ENCODE measurements around the gene GNAS.
"Not testable (repeated sequence)": the region's sequence is repeated elsewhere in the genome, so short reads cannot be mapped to it uniquely, and the experiment has no call there.

Gene GNAS

DNA sequence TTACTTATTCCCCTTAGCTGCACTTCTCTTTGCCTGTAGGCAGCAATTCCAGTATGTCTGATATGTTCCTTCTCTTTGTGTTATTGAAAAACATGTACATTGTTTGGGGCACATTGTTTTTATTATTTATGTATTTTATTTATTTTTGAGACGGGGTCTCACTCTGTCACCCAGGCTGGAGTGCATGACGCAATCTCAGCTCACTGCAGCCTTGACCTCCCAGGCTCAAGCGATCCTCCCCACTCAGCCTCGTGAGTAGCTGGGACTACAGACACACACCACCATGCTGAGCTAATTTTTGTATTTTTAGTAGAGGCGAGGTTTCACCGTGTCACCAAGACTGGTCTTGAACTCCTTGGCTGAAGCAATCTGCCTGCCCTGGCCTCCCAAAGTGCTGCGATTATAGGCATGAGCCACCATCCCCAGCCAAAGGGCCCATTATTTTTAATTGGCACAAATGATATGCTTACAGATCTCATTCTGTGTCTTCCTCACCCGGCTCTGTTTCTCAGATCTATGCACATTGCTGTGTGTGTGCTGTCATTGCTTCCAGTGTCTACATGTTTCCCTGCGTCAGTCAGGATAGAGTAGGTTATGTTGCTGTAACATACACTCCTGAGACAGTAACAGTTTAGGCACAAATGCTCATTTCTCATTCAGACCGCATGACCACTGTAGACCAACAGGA lies 74.4 kb downstream of the GNAS start:
- DNase-seq (ENCODE audit: low read depth in 2 of 2), result no peak

DNA sequence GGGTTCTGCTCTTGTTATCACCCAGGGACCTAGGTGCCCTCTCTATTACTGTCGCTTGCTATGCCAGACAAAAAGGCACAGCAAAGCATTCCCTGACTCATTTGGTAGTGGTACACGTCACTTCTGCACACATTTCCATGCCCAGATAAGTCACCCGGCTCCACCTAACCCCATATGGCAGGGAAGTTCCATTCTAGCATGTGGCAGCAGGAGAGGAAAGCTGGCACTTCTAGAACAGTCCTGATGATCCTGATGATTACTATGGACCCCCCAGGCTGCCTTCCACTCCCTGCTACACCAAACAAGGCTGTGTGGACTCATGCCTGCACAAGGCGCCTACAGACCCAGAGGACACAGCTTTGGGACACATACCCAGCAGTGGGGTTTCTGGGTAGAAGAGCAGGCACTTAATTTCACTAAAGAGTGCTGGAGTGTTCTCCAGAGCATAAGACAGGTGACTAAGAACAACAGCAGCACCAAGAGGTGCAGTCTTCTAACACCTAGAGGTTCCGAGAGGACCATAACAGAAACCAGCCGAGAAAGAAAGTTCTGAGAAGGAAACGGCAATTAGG lies 75.1 kb downstream of the GNAS start:
- no peak for DNase-seq (ENCODE audit: low read depth in 2 of 2)

DNA sequence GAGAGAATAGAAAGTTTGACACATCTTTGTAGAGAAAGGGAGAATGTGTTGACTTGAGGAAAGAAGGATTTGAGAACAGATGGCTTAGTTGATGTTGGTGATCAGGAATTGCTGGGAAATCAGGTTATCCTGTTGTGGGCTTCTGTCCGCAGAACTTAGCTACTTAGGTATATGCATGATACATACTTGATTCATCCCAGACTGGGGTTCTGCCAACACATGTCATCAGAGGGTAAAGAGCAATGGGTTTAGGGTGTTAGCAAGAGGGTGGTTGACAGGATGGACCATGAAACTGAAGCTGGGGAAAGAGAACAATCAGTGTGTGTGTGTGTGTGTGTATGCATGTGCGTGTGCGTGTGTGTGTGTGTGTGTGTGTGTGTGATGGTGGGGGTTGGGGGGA lies 78.0 kb downstream of the GNAS start:
- DNase-seq (ENCODE audit: low read depth in 2 of 2), result no peak

DNA sequence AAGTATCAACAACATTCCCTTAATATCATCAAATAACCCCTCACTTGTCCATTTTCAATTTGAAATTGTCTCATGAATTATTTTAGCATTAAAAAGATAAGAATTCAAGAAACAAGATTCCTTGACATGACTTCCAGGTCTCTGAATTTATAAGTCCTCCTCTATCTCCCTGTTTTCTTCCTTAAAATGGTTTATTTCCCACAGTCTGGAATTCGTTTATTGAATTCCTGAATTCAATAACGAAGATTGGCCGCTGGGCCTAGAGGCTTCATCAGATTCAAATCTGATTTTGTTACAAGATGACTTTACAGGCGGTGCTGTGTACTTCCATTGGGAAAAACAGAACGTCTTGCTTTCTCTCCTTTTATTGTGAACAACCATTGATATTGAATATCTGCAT lies 79.7 kb downstream of the GNAS start:
- DNase-seq (ENCODE audit: low read depth in 2 of 2), result no peak

DNA sequence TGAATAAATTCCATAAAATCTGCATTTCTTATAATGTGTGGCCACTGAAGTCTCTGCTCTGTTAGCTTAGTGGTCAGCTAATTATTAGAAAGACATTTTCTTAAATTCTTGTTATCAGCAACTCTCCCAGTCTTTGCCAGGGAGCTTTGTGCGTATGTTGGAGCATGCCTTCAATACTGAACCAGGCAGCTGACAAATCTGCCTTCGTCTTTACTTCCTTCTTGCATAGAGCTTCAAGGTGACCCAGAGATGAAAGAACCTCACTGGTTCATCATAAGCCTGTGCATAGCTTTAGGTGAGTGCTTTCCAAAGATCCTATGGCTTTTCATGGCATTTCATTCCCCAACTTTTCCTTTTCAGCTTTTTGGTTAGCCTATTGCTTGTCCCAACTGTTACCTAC lies 85.6 kb downstream of the GNAS start:
- DNase-seq (ENCODE audit: low read depth in 2 of 2), result no peak

DNA sequence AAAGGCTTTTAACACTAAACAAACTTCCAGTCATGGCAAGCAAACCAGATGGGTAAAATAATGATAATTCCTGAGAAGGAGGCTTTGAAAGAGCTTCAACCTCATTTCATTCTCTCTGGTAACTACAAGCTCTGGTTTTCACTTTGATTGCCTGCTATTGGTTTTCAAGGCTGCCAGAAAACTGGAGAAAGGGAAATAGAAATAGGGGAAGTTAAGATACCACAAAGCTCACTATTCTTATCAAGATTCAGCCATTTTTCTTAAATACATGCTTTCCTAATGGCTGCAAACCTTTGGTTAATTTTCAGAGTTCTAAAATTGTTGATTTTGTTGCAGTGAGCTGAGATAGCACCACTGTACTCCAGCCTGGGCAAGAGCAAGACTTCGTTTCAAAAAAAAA lies 86.0 kb downstream of the GNAS start:
- DNase-seq (ENCODE audit: low read depth in 2 of 2), result no peak

DNA sequence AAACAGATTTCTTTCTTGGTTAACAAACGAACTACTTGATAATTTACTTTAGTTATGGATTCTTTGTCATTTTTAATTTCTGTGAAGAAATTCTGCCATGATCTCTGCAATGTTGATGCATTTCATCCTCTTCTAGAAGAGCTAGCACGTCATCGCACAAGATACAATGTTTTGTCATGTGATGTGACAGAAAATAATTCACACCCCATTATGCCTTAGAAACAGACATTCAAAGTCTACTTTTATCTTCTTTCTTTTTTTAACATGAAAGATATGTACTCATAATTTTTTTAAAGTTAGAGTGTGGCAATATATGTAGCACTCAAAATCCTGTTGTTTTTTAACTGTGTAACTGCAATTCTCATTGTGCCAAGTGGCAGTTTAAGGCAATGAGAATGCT lies 89.0 kb downstream of the GNAS start:
- DNase-seq (ENCODE audit: low read depth in 2 of 2), result no peak

DNA sequence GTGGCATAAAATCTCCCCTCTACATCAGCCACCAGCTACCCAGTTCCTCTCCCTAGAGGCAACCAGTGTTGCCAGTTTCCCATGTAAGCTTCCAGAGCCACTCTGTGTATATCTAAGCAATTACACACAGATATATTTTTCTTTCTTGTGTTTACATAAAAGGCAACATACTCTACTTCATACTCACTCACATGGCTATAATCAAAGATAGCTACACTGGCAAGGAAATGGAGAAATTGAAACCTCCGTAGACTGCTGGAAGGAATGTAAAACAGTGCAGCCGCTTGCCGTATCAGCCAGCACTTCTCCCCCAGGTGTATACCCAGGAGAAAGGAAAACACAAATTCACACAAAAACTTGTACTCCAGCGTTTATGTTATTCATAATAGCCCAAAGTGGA lies 90.0 kb downstream of the GNAS start:
- no peak for DNase-seq (ENCODE audit: low read depth in 2 of 2)

DNA sequence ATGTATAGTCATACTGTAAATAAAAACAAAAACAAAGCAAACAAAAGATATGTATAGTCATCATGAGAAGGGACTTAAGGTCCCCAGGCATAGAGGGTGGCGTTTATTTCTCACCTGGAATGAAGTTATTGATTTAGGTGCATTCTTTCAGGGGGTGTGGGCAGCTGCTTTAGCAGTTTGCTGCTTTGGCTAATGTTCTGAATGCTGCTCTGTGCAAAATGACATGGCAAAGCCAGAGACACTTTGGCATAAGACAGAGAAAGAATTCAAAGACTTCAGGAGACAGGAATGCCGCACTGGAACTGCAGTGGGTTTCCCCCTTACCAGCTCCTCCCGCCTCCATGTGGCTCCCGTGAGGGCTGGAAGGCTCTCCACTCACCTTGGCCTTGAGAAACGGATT lies 92.1 kb downstream of the GNAS start:
- DNase-seq (ENCODE audit: low read depth in 2 of 2), result no peak

DNA sequence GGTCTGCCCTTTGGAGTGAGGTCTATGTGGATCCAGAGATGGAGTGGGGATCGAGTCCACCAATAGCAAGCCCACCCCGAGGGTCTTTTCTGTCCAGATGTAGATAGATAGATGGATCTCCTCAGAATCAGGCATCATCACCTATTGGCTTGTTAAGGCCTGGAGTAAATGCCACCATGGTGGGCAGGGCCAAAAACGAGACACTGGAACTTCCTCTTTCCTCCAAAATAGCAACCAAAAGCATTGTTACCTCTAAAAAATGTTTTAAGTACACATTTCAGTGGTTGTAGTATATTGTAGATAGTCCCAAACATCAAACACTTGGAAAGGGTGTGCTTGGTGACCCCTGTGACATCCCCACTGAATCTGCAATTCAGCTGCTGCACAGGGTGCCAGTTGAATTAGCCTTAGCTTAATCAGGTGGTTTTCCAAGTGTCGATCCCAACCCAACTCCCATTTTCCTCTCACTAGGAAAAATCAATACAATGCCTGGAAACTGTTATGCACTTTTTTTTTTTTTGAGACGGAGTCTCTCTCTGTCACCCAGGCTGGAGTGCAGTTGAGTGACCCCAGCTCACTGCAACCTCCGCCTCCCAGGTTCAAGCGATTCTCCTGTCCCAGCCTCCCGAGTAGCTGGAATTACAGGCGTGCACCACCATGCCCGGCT lies 93.6 kb downstream of the GNAS start:
- no peak for DNase-seq (ENCODE audit: low read depth in 2 of 2)

DNA sequence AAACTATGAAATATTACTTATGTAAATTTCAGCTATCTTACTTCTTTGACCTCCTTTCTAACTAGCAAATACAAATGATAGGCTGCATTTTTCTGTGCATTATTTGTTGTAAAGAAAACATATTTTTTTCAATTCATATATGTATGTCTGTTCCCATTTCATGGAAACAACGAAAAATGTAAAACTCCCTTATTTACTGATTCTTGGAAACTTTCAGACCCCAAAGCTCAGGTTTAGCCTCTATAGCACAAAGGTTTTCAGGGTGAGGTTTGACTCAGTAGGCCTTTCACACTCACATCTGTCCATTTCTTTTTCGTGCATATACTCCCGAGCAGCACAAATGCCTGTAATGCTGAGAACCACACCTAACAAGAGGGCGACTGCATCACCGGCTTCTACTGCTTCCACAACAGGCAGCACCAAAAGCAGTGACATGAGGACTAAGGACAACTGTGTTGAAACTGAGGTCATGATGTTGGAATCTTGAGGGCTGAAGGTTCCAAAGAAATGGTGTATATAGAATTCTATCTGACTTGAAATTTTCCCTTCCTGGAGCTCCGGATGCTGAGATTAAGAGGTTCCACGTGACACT lies 95.4 kb downstream of the GNAS start:
- not testable (repeated sequence) for DNase-seq (ENCODE audit: low read depth in 2 of 2)

DNA sequence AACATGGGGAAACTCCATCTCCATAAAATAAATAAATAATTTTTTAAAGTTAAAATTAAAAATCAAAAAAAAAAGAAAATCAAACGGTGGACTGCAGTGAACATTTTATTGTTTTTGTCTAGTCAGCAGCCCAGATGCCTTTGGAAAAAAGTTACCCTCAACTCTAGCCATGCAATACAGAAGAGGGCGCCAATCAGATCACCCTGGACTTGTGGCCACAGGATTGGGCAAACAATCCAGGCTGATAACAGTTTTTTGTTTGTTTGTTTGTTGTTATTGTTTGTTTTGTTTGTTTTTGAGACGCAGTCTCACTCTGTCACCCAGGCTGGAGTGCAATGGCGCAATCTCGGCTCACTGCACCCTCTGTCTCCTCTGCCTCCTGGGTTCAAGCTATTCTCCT lies 98.1 kb downstream of the GNAS start:
- DNase-seq (ENCODE audit: low read depth in 2 of 2), result no peak

DNA sequence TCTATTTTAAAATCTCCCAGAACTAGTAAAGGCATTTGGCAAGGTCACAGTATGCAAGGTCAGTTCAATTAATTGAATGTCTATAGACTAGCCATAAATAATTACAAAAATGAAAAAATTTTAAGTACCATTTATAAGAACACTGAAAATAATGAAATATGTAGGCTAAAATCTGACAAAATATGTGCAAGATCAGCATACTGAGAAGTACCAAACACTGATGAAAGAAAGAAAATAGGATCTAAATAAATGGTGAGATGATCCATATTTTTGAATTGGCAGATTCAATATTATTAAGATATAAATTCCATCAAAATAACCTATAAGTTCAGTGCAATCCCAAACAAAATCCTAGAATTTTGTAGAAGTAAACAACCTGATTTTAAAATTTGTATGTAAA lies 100.5 kb downstream of the GNAS start:
- no peak for DNase-seq (ENCODE audit: low read depth in 2 of 2)

DNA sequence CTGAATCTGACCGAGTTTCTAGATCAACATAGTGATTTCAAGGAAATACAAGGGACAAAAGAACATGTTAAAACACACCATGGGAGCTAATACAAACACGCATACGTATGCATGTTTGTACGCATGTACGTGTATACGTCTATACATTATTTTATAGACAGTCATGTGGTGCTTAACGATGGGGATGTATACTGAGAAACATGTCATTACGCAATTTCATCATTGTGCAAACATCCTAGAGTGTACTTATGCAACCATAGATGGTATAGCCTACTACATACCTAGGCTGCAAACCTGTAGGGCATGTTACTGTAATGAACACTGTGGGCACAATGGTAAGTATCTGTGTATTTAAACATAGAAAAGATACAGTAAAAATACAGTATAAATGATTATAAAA lies 103.6 kb downstream of the GNAS start:
- DNase-seq (ENCODE audit: low read depth in 2 of 2), result no peak

DNA sequence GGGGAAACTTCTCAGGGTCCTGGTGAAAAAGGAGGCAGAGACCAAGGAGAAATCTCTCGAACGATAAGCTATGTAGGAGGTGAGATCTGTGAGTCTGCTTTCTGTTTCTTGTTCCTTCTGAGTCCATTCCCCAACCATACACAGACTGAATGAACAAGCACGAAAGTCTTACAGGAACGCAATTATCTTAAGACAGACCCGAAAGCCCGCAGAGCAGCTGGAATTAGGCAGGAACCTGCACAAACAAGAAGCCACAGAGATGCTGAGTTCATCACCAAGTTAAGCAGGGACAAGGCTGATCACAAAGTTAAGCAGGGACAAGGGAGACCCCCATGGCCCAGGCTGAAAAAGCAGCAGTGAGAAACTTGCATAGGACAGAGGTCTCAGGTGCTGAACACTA lies 107.1 kb downstream of the GNAS start:
- DNase-seq (ENCODE audit: low read depth in 2 of 2), result no peak

Measured in activated CD4-positive, alpha-beta T cell treated with anti-CD3 and anti-CD28 coated beads for 24 hours (primary cell).